HuH-7 (cell line): ENCODE data around the gene CHMP6.

Experiments used
- DNase-seq: peaks from one replicate; pipeline ENCODE4 v3.0.0; 2011; ENCODE audit warnings: low spot score

CHMP6 gene

DNA sequence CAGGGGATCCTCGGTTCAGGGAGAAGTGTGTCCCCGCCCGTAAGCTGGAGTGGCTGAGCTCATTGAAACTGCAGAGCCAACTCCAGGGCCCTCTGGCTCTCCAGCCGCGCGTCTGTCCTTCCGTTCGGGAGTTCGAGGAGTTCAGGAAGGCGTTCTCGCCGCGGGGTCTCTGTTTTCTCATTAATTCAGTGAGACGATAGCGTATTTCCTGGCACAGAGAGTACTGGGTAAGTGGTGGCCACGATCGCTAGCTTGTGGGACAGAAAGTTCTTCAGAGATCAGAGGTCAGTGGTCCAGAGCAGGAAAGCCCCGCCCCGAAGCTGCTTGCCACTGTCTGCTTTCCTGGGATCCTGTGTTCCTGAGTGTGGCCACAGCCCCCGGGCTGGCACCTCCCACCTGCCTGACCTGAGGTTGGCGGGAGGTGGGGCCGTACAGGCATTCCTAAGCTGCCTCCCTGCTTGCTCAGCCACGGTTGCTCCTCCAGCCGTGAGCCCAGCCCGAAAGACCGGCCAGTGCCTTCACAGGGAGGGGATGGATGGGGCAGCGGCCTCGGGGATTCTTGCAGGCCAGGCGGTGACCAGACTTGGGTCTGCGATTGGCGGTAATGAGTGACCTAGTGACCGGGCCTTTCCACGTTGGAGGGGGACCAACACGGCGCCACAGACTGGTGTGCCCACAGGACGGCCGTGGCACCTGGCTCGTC, 52.2 kb downstream of the CHMP6 start:
- peak; percentile 59 for DNase-seq

DNA sequence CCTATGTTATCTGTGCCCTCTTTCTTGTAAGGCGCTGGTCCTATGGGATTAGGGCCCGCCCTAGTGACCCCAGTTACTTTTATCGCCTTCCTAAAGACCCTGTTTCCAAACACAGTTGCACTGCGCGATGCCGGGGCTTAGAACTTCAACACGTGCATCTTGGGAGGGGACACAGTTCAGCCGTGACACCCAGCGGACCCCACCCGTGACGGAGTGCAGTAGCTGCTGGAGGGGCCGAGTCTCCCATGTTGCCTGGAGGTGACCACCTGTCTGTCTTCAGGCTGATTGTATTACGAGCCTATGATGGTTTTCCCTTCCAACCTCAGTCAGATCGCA, 52.8 kb downstream of the CHMP6 start:
- DNase-seq: no peak

DNA sequence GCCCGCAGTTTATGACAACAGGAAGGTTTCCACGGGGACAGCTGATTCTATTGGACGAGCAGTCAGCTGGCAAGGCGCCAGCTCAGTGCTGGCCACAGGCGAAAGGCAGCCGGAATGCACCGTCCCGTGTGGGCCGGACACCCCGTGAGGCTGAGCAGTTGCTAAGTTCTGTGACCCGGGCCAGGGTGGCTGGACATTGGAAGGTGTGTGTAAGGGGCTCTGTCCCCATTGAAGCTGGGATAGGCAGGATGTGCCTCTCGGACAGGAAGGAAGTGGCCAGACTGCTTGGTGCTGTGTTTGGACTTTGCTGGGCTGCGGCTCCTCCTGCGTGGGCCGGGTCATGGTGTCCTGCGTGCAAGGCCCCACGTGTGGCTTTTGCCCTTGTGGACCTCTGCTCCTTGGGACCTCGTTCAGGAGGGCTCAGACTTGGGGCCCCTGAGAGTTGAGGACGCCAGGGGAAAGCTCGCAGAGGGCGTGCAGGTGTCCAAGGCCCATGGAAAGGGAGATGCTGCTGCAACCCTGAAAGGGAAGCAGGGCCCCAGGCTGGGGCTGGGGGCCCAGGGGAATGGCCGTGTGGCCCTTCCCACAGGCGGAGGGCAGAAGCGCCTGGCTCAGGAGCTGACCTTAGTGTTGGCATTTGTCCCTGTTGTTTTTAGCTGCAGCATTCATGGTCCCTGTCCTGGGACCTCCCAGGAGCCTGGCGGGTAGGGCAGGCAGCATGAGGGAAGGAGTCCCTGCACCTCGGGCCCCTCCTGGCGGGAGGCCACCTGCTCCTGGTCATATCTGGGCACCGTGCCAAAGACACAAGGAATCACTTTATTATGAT, 53.3 kb downstream of the CHMP6 start:
- no peak for DNase-seq

DNA sequence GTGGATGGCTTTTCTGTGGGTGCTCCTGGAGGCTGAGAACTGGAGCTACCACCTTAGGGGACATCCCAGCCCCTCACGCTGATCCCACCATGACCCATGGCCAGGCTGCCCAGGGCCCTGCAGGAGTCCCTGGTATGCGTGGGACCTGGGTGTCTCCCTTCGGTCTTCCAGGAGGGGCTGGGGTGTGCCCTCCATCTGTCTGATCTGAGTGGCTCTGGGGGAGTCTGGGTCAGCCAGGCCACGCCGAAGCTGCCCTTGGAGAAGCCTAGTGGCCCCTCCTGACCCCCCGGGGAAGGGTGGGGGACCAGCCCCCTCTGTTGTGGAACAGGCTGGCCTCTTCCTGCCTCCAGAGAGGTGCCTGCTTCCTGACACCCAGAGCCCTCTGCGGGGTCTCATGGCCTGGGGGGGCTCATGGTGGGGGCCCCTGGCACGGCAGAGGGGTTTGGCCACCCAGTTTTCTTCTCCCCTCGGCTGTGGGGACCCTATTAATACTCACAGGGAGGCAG, 54.0 kb downstream of the CHMP6 start:
- DNase-seq: no peak

DNA sequence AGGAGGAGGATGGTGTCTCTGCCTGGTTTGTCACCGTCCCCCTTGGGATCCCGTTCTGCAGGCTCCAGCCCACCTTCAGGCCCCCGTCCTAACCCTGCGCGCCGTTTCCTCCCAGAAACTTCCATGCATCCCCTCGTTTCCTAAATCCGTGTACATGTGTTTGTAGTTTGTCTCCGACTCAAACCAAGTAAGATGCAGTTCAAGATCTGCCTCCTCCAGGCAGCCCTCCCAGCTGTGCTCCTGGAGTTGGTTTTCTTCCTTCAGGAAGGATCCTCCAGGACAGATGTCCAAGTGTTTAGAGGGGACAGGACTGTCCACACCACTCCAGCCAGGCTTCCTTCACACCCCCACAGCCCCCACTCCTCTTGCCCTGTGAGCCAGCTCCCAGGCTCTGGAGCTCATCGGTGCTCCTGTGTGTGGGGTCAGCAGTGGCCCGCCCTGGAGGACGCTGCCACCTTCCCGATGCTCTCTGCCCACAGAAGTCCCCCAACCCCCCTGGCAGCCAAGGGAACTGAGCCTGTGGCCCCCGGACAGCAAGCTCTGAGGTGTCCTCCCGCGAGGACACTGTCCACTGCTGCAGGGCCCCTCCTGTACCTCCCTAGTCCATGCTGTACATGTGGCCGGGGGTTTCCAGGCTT, 54.6 kb downstream of the CHMP6 start:
- DNase-seq: no peak

DNA sequence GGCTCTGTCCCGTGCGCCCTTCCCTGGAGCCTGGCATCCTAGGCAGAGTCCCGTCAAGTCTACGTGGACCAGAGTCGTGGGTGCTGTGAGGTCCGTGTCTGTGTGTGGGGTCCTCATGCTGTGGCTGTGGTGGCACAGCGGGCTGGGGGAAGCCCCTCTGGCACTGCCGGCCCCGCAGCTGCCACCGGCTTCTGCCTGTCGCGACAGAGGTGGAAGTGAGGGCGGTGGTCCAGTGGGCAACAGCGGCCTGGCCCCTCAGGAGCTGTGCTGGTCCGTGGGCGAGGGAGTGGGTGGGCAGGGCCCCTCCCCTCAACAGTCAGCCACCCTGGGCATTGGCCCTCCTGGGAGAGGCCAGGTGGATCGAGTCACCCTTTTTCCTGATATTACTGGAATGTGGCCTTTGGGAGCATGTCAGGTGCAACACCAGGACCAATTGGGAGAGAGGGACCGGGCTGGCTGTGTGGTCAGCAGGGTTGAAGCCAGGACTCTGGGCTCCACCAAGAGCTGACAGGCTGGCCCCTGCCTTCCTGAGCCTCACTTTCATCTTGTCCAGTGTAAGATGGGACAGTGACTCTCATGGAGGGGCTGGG, 55.2 kb downstream of the CHMP6 start:
- no peak for DNase-seq

DNA sequence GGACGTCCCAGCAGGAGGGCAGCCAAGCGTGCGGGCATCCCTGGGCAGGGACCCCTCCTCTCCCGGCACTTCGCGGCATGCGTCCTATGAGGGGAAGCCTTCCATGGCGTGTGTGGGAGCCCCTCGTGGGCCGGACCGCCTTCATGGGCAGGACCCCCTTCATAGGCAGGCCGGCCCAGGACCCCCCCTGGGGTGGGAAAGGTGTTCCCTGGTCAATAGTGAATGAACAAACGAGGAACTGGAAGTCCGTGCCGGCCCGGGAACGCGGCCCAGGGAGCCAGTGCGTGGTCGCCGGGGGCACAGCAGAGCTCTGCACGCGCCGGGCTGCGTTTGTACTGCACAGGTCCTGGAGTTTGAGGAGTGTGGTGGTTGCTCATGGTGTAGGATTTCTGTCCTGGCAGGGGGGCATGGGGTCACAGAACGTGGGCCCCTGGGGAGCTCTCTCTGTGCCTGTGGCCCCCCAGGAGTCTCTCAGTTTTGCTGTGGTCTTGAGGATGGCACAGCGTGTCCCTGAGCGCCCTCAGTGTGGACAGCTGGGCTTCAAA, 57.3 kb downstream of the CHMP6 start:
- DNase-seq: no peak

DNA sequence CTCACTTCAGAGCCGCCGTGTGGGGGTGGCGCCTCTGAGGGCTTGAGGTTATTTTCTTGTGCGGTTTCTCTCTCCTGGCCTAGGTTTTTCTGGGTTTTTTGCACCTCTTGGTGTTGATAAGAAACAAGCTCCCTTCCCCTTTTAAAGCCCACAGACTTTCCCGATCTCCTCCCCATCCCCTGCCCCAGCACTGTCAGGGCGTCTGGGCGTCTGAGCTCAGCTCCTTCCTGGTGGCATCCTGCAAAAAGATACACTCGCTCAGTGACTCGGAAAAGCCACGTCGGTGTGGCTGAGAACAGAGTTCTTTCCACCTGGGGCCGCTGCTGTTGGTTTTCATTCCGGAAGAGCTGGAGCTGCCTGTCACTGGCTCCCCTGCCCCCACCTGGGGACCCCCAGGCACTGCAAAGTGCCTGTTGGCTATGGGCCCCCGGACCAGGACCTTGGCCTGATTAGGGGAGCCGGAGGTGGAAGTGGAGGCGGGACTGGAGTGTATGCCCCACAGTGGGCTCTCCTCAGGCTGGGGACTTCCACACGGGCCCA, 57.8 kb downstream of the CHMP6 start:
- no peak for DNase-seq
